ENCODE results near the gene WDFY4. TPM values are rescaled to one million over a fixed set of nuclear protein-coding genes. Genes with fewer than 3 reads are reported as not detected.

Gene WDFY4
- total and polyA plus RNA-seq, 9 of the 15 experiments (the other 6 are each of a cell fraction or from before 2014, with no cell fraction given) = 0.01 to 0.02 (median 0.01) TPM; not detected in 6

GRCh38 chr10:48901319-48901718 is 216.6 kb downstream of the WDFY4 start (continued):
- TF ChIP-seq MGA (IDR thresholded peaks at IDR 0.05) (no peak), CTBP1 (IDR thresholded peaks at IDR 0.05; ENCODE audit: borderline replicate concordance) (no peak), CBX1 (IDR thresholded peaks at IDR 0.05; ENCODE audit: low read depth) (no peak), ZNF586 (CRISPR knock-in tag; conservative IDR thresholded peaks at IDR 0.05) (no peak), CREBBP (IDR thresholded peaks at IDR 0.05; ENCODE audit: low read depth, low read length) (no peak), ZNF41 (CRISPR knock-in tag; conservative IDR thresholded peaks at IDR 0.05) (no peak), ZNF511 (CRISPR knock-in tag; IDR thresholded peaks at IDR 0.05) (no peak), HNRNPUL1 (IDR thresholded peaks at IDR 0.05; ENCODE audit: low read length) (no peak), HBP1 (CRISPR knock-in tag; IDR thresholded peaks at IDR 0.05) (no peak), SAFB2 (IDR thresholded peaks at IDR 0.05; ENCODE audit: borderline replicate concordance, low read depth, low read length, severe bottlenecking) (no peak), MEF2D (tag; conservative IDR thresholded peaks at IDR 0.05; ENCODE audit: low read depth) (no peak)
